Adrenal gland (tissue), 12 donors: Measurements from ENCODE around the gene CALML3. TPM values are rescaled to one million over a fixed set of nuclear protein-coding genes. Genes with fewer than 3 reads are reported as not detected.
A peak's percentile ranks its signal among the peaks of the same experiment; 100 is the strongest.

ENCODE experiments used
- DNase-seq, 7 donors: peaks; one replicate each; pipeline ENCODE4 v3.0.0-alpha.2; 2019 to 2020
- H3K27ac ChIP-seq, 5 donors: fragments of 200-600 bp; sonication (generic) in 4 of 5; 1 replicate in 3 of 5; 2 replicates in 2 of 5; pipeline versions ENCODE4 v1.5.1 to v1.8.0; 2016 to 2020; ENCODE audit warnings: mild to moderate bottlenecking in 1 of 5
- H3K27me3 ChIP-seq: fragments of 200-600 bp; 2 replicates; pipeline ENCODE4 v1.8.0; 2021
- H3K36me3 ChIP-seq, 2 donors: fragments of 200-600 bp; replicated peaks in 1 of 2; 1 replicate in 1 of 2; 2 replicates in 1 of 2; pipeline versions ENCODE4 v1.5.1 to v1.8.0; 2018 to 2022
- H3K4me1 ChIP-seq, 2 donors: fragments of 200-600 bp; replicated peaks in 1 of 2; 1 replicate in 1 of 2; 2 replicates in 1 of 2; pipeline versions ENCODE4 v1.5.1 to v1.8.0; 2018 to 2021
- H3K4me3 ChIP-seq, 4 donors: fragments of 200-600 bp; sonication (generic) in 3 of 4; one replicate each; pipeline ENCODE4 v1.5.1; 2016 to 2018
- H3K9me3 ChIP-seq, 3 donors: fragments of 200-600 bp; sonication (generic) in 1 of 3; replicated peaks in 1 of 3; 1 replicate in 2 of 3; 2 replicates in 1 of 3; pipeline versions ENCODE4 v1.5.1 to v1.8.0; 2016 to 2021
- CTCF ChIP-seq, 6 experiments: fragments of 450-650 bp in 4 of 6; fragments of 200-600 bp in 2 of 6; sonication (generic) in 1 of 6; IDR thresholded peaks; 1 replicate in 5 of 6; 2 replicates in 1 of 6; pipeline versions ENCODE4 v1.5.1 to v1.8.0; 2016 to 2021; ENCODE audit warnings: antibody characterized with exemption in 6 of 6, mild to moderate bottlenecking in 2 of 6, moderate library complexity in 1 of 6
- POLR2A ChIP-seq, 2 donors: fragments of 450-650 bp; IDR thresholded peaks; one replicate each; pipeline ENCODE4 v1.6.1; 2017; ENCODE audit warnings: antibody characterized with exemption in 2 of 2, mild to moderate bottlenecking in 2 of 2, moderate library complexity in 1 of 2
- WGBS, 4 donors: extraction: QIAGEN DNeasy Blood & Tissue Kit in 2 of 4; methylation state at CpG; one replicate each; pipeline versions ENCODE4 v1.1.5 to v1.1.7; 2013 to 2017; 5-methylcytosine and 5-hydroxymethylcytosine counted together
- intact Hi-C, 2 donors: fragments of 100-400 bp; cut with DNase I; formaldehyde crosslinking; loops; one replicate each; pipeline versions ENCODE4 v1.14.1 to v1.15.0; 2022 to 2023
- polyA plus RNA-seq, 3 donors: library from polyadenylated mRNA; stranded (reverse); fragments of 200-250 nt in 2 of 3; fragments of 350-450 nt in 1 of 3; fragmentation: Illumina TruSeq in 1 of 3; extraction: RNeasy Lipid Tissue Mini Kit (QIAGEN cat#74804) in 1 of 3; gene quantifications; one replicate each; pipeline ENCODE4 v1.2.3, GENCODE V29; 2013 to 2014
- total RNA-seq, 9 donors: library from RNA; depleted of rRNA in 4 of 9; stranded (reverse); fragments of >200 nt in 4 of 9; fragments of 120-200 nt in 1 of 9; fragmentation: NEBNext Ultra II Directional in 1 of 9; extraction: Animal tissue kit (Norgen Biotek cat#: 25700) in 1 of 9; gene quantifications; one replicate each; pipeline versions ENCODE4 v1.1.0 to v1.2.4, GENCODE V29; 2013 to 2023
- donor health status: healthy with polysubstance abuse.
- donor health status: Bipolar disorder and iron deficiency.
- donor health status: DM: yes; HTN: yes; CAD: no.
- donor health status: DM: no; HTN: no; CAD: no.
- donor health status: DM: no; HTN: no; CAD: no.
- donor health status: DM: yes; HTN: yes; CAD: no.

Gene CALML3
- total and polyA plus RNA-seq, 12 donors: 0.07 TPM; not detected in 11

GRCh38 chr10:5571826-5572225 is 47.1 kb downstream of the CALML3 start:
- Histone ChIP-seq H3K9me3 (no peaks in the 10 kb centered on the region), H3K27ac (no peak overlapping the region), H3K4me1 (no peaks in the 10 kb centered on the region), H3K27me3 (no peaks in the 10 kb centered on the region), H3K4me3 (no peak overlapping the region), H3K36me3 (no peaks in the 10 kb centered on the region)
- intact Hi-C loops: no loop called here
- TF ChIP-seq POLR2A (IDR thresholded peaks at IDR 0.05) (no peak), CTCF (IDR thresholded peaks at IDR 0.05) (no peak)
- DNase-seq: no peak
- 84 to 92% (median 87%) methylated on average over 4 to 6 of the region's 6 CpGs for WGBS, 4 donors

GRCh38 chr10:5573319-5573950 is 48.7 kb downstream of the CALML3 start:
- no peak for DNase-seq
- H3K27me3 ChIP-seq: no peaks in the 10 kb centered on the region
- intact Hi-C loops: no loop called here
- 76 to 92% (median 87%) methylated on average over 10 of the region's 10 CpGs for WGBS, 4 donors
- no peaks in the 10 kb centered on the region for H3K36me3 ChIP-seq
- peak overlapping the region in 1 of 5 donors; percentile 54 for H3K27ac ChIP-seq
- H3K4me1 ChIP-seq: no peaks in the 10 kb centered on the region
- no peak overlapping the region for H3K4me3 ChIP-seq
- H3K9me3 ChIP-seq: no peaks in the 10 kb centered on the region
- TF ChIP-seq POLR2A (IDR thresholded peaks at IDR 0.05) (no peak), CTCF (IDR thresholded peaks at IDR 0.05) (no peak)

GRCh38 chr10:5573968-5574641 is 49.3 kb downstream of the CALML3 start:
- peak in 2 of 7 donors; percentile 34 to 93 for DNase-seq
- Histone ChIP-seq H3K4me1 (no peaks in the 10 kb centered on the region), H3K27me3 (no peaks in the 10 kb centered on the region), H3K36me3 (no peaks in the 10 kb centered on the region), H3K27ac (peak overlapping the region in 1 of 5 donors; percentile 57), H3K9me3 (no peaks in the 10 kb centered on the region), H3K4me3 (no peak overlapping the region)
- 74 to 84% (median 82%) methylated on average over 15 to 20 of the region's 20 CpGs for WGBS, 4 donors
- intact Hi-C loops: no loop called here
- TF ChIP-seq POLR2A (IDR thresholded peaks at IDR 0.05) (no peak), CTCF (IDR thresholded peaks at IDR 0.05) (no peak)

GRCh38 chr10:5574642-5575131 is 49.9 kb downstream of the CALML3 start:
- intact Hi-C loops: no loop called here
- H3K9me3 ChIP-seq: no peaks in the 10 kb centered on the region
- no peak overlapping the region for H3K4me3 ChIP-seq
- peak in 1 of 7 donors; percentile 76 for DNase-seq
- no peaks in the 10 kb centered on the region for H3K27me3 ChIP-seq
- TF ChIP-seq CTCF (IDR thresholded peaks at IDR 0.05) (no peak), POLR2A (IDR thresholded peaks at IDR 0.05) (no peak)
- H3K4me1 ChIP-seq: no peaks in the 10 kb centered on the region
- H3K27ac ChIP-seq: peak overlapping the region in 1 of 5 donors; percentile 57
- H3K36me3 ChIP-seq: no peaks in the 10 kb centered on the region
- WGBS, 4 donors: 81 to 92% (median 89%) methylated on average over 9 to 14 of the region's 14 CpGs
